ENCODE data around the gene JAKMIP2. TPM values are rescaled to one million over a fixed set of nuclear protein-coding genes. Genes with fewer than 3 reads are reported as not detected.

The JAKMIP2 gene
- total and polyA plus RNA-seq, 10 of the 15 experiments (the other 5 are each of a cell fraction or from before 2014, with no cell fraction given): 0.51 to 1.8 (median 0.89) TPM

- TF ChIP-seq SMARCA5 (IDR thresholded peaks at IDR 0.05) (no peak), YY1 (IDR thresholded peaks at IDR 0.05; ENCODE audit: low read depth, low read length) (no peak), KAT2A (conservative IDR thresholded peaks at IDR 0.05; ENCODE audit: control insufficient read depth, low read depth, low read length) (no peak), HSF1 (IDR thresholded peaks at IDR 0.05; ENCODE audit: low read depth, low read length) (no peak), STAT3 (IDR thresholded peaks at IDR 0.05; ENCODE audit: low read depth, low read length) (no peak), NBN (IDR thresholded peaks at IDR 0.05) (no peak), POLR2A (IDR thresholded peaks at IDR 0.05; ENCODE audit: low read depth, low read length) (no peak), RB1 (IDR thresholded peaks at IDR 0.05; ENCODE audit: borderline replicate concordance) (no peak), SP1 (IDR thresholded peaks at IDR 0.05; ENCODE audit: low read depth, low read length) (no peak), BRCA1 (IDR thresholded peaks at IDR 0.05; ENCODE audit: low read depth, low read length) (no peak)
These were observed 229.6 kb downstream of the JAKMIP2 start (continued) for GRCh38 chr5:147552897-147553296.

- 0% methylated on average over 1 of the region's 1 CpG for WGBS (ENCODE audit: insufficient coverage, insufficient replicate concordance, low lambda C conversion rate, missing lambda C conversion rate)
- in situ Hi-C loops (cut with MboI) (no loop called here), intact Hi-C loops (cut with micrococcal nuclease; ENCODE audit: unreplicated experiment) (no loop called here)
- FAIRE-seq (no peak), DNase-seq (ENCODE audit: low read depth, low spot score) (no peak), ATAC-seq (no peak)
- Histone ChIP-seq H3K4me1 (ENCODE audit: control insufficient read depth, insufficient read depth, low read length) (no peaks in the 10 kb centered on the region), H3K4me2 (ENCODE audit: control insufficient read depth, insufficient read depth) (no peak overlapping the region), H3K27me3 (replicated peaks in 1 of 2; ENCODE audit: control insufficient read depth in 2 of 2, insufficient read depth in 2 of 2, low read length in 1 of 2) (no peaks in the 10 kb centered on the region), H3K79me2 (ENCODE audit: control insufficient read depth, insufficient read depth, low read length) (no peaks in the 10 kb centered on the region), H3K9me3 (replicated peaks; ENCODE audit: control insufficient read depth, insufficient read depth, low read length) (no peaks in the 10 kb centered on the region), H3K4me3 (no peak overlapping the region), H3K27ac (ENCODE audit: control insufficient read depth, insufficient read depth) (no peak overlapping the region), H3K36me3 (ENCODE audit: control insufficient read depth in 2 of 2, insufficient read depth in 2 of 2, low read length in 1 of 2) (no peaks in the 10 kb centered on the region), H3K9ac (ENCODE audit: control insufficient read depth, insufficient read depth, low read length) (no peak overlapping the region), H2AFZ (ENCODE audit: control insufficient read depth, low read depth, low read length) (no peak overlapping the region), H4K20me1 (ENCODE audit: control insufficient read depth, insufficient read depth) (no peaks in the 10 kb centered on the region)
- no peak for TF ChIP-seq NFIC (IDR thresholded peaks at IDR 0.05; ENCODE audit: low read depth, low read length)
- SMC1A ChIA-PET (ENCODE audit: uncharacterized antibody, unreplicated experiment): no interaction called here
- BruUV-seq (replicated peaks): no TSS peak
- RAD21 ChIA-PET (ENCODE audit: unreplicated experiment): no interaction called here
- CTCF ChIA-PET: no interaction called here
- POLR2A ChIA-PET: no interaction called here
These were observed 230.9 kb downstream of the JAKMIP2 start for GRCh38 chr5:147551677-147552076.

Measured in GM12878 (cell line).